NT2/D1 (cell line): ENCODE results near the gene ELMOD3.

Experiments
- YY1 ChIP-seq: IDR thresholded peaks from 2 replicates; pipeline ENCODE4 v1.6.1; 2011; ENCODE audit not compliant: insufficient read length, insufficient read depth
- ZNF274 ChIP-seq: IDR thresholded peaks from 2 replicates; pipeline ENCODE4 v1.6.1; 2011; ENCODE audit warnings: mild to moderate bottlenecking, low read depth, low read length

DNA sequence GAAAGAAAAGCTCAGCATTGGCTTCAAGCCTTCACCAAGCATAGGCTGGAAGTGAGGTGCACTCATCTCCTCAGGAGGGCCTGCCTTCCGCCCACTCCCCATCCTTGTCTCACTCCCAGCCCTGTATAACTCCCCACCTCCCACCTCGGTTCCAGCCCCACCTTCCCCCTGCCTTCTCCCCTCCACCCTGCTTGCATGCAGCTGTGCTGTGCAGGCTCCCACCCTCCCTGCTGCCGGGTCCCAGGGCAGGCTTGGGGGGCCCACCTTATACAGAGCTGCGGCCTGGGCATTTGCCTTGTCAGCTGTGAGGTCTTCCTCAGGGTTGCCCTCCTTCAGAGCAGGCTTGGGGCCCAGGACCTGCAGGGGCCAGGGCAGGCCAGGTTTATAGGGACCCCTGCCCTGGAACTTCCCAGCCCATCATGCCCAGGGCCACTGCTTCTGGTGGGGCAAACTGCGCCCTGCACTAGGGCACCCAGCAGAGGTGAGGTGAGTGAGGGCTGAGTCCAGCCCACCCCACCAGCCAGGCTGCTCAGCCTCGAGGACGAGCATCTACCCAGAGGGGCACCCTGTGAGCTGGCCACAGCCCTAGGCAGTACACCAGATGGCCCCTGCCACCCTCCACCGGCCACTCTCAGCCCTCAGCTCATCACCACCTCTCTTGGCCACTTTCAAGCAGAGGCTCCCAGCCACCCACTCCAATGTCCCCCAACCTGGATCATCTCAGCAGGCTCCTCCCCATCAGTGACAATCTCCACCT lies 44.0 kb downstream of the ELMOD3 start:
- TF ChIP-seq ZNF274 (no peak), YY1 (no peak)
